UCSD-AML1 (cell line): ENCODE data around the gene KLHDC4.

Experiments
- DNase-seq: peaks from one replicate; lab custom pipeline; 2025; ENCODE audit not compliant: unreplicated experiment; lab: John Stamatoyannopoulos, UW

KLHDC4 gene

GRCh38 chr16:87701505-87701921 is 64.3 kb downstream of the KLHDC4 start:
- no peak for DNase-seq

- DNase-seq: no peak
These were observed 64.7 kb downstream of the KLHDC4 start for GRCh38 chr16:87701078-87701460.

- no peak for DNase-seq
These were observed 65.2 kb downstream of the KLHDC4 start for GRCh38 chr16:87700406-87701077.

- no peak for DNase-seq
These were observed 67.0 kb downstream of the KLHDC4 start for GRCh38 chr16:87698676-87699199.

GRCh38 chr16:87698241-87698640 is 67.5 kb downstream of the KLHDC4 start:
- DNase-seq: no peak

- no peak for DNase-seq
These were observed 68.0 kb downstream of the KLHDC4 start for GRCh38 chr16:87697792-87698191.

- DNase-seq: no peak
These were observed 68.5 kb downstream of the KLHDC4 start for GRCh38 chr16:87697256-87697655.

- DNase-seq: no peak
These were observed 69.1 kb downstream of the KLHDC4 start for GRCh38 chr16:87696726-87697125.

GRCh38 chr16:87695534-87695933 is 70.3 kb downstream of the KLHDC4 start:
- DNase-seq: no peak

- DNase-seq: no peak
These were observed 71.2 kb downstream of the KLHDC4 start for GRCh38 chr16:87694441-87695125.

GRCh38 chr16:87693827-87694226 is 72.0 kb downstream of the KLHDC4 start:
- no peak for DNase-seq

GRCh38 chr16:87692756-87693155 is 73.0 kb downstream of the KLHDC4 start:
- DNase-seq: no peak

- DNase-seq: no peak
These were observed 73.6 kb downstream of the KLHDC4 start for GRCh38 chr16:87692176-87692575.

- no peak for DNase-seq
These were observed 74.1 kb downstream of the KLHDC4 start for GRCh38 chr16:87691686-87692079.

- no peak for DNase-seq
These were observed 74.7 kb downstream of the KLHDC4 start for GRCh38 chr16:87690911-87691685.

GRCh38 chr16:87689956-87690465 is 75.8 kb downstream of the KLHDC4 start:
- DNase-seq: no peak

- no peak for DNase-seq
These were observed 76.6 kb downstream of the KLHDC4 start for GRCh38 chr16:87688876-87689815.

GRCh38 chr16:87687998-87688529 is 77.7 kb downstream of the KLHDC4 start:
- DNase-seq: no peak

- DNase-seq: no peak
These were observed 78.5 kb downstream of the KLHDC4 start for GRCh38 chr16:87687126-87687910.
